Stomach (tissue), 9 donors: ENCODE measurements around the gene CSF2RB. TPM values are rescaled to one million over a fixed set of nuclear protein-coding genes. Genes with fewer than 3 reads are reported as not detected.

Experiments
- DNase-seq, 2 donors: peaks; one replicate each; pipeline versions ENCODE4 v3.0.0 to v3.0.0-alpha.2; 2013 to 2019
- H3K27ac ChIP-seq, 5 donors: fragments of 200-600 bp in 4 of 5; sonication (generic) in 4 of 5; one replicate each; pipeline ENCODE4 v1.5.1; 2013 to 2019; ENCODE audit warnings: mild to moderate bottlenecking in 1 of 5, moderate library complexity in 1 of 5
- H3K27me3 ChIP-seq, 3 donors: fragments of 200-600 bp; sonication (generic); one replicate each; pipeline ENCODE4 v1.5.1; 2017 to 2019; ENCODE audit warnings: mixed run types in 1 of 3
- H3K36me3 ChIP-seq, 4 donors: fragments of 200-600 bp; sonication (generic); 1 replicate in 3 of 4; 2 replicates in 1 of 4; pipeline ENCODE4 v1.5.1; 2016 to 2019
- H3K4me1 ChIP-seq, 4 donors: fragments of 200-600 bp; sonication (generic); one replicate each; pipeline ENCODE4 v1.5.1; 2016 to 2019
- H3K4me3 ChIP-seq, 4 donors: fragments of 200-600 bp; sonication (generic) in 3 of 4; one replicate each; pipeline ENCODE4 v1.5.1; 2016 to 2019; ENCODE audit warnings: mild to moderate bottlenecking in 1 of 4
- H3K9me3 ChIP-seq, 4 donors: fragments of 200-600 bp; sonication (generic); one replicate each; pipeline ENCODE4 v1.5.1; 2016 to 2019
- EP300 ChIP-seq: sonication (generic); formaldehyde crosslinking; IDR thresholded peaks from one replicate; pipeline ENCODE4 v1.6.1; 2017; ENCODE audit warnings: antibody characterized with exemption
- POLR2A ChIP-seq, 4 donors: fragments of 450-650 bp; IDR thresholded peaks; one replicate each; pipeline ENCODE4 v1.6.1; 2016; ENCODE audit warnings: antibody characterized with exemption in 4 of 4, control low read depth in 2 of 4, mild to moderate bottlenecking in 1 of 4, moderate library complexity in 1 of 4
- POLR2AphosphoS5 ChIP-seq, 3 donors: sonication (generic); formaldehyde crosslinking; IDR thresholded peaks; one replicate each; pipeline ENCODE4 v1.6.1; 2016; ENCODE audit warnings: antibody characterized with exemption in 3 of 3
- WGBS, 5 donors: extraction: QIAGEN DNeasy Blood & Tissue Kit in 3 of 5; methylation state at CpG; one replicate each; pipeline versions ENCODE4 v1.1.5 to v1.1.7; 2013 to 2018; 5-methylcytosine and 5-hydroxymethylcytosine counted together
- intact Hi-C: fragments of 100-400 bp; cut with DNase I; formaldehyde crosslinking; loops from one replicate; pipeline ENCODE4 v1.15.1; 2023; ENCODE audit warnings: low total_unique reads
- polyA plus RNA-seq, 3 donors: library from polyadenylated mRNA; stranded (reverse); fragments of 200-250 nt; gene quantifications; one replicate each; pipeline ENCODE4 v1.2.3, GENCODE V29; 2013
- total RNA-seq, 5 donors: library from RNA; depleted of rRNA; stranded (reverse); fragments of >200 nt; gene quantifications; one replicate each; pipeline versions ENCODE4 v1.1.0 to v1.2.3, GENCODE V29; 2014 to 2016
- TF ChIP-seq, protein P1 (sequence below), 7 experiments: fragments of 450-650 bp in 4 of 7; fragments of 200-600 bp in 3 of 7; sonication (generic) in 3 of 7; IDR thresholded peaks; one replicate each; pipeline ENCODE4 v1.5.1; 2016 to 2019; ENCODE audit warnings: antibody characterized with exemption in 7 of 7, control low read depth in 2 of 7, mild to moderate bottlenecking in 1 of 7
- donor health status: healthy with polysubstance abuse.
- donor health status: Bipolar disorder and iron deficiency.
- donor health status: healthy.

The CSF2RB gene
- total and polyA plus RNA-seq, 8 donors, result 0.92 to 11.9 (median 1.9) TPM

DNA sequence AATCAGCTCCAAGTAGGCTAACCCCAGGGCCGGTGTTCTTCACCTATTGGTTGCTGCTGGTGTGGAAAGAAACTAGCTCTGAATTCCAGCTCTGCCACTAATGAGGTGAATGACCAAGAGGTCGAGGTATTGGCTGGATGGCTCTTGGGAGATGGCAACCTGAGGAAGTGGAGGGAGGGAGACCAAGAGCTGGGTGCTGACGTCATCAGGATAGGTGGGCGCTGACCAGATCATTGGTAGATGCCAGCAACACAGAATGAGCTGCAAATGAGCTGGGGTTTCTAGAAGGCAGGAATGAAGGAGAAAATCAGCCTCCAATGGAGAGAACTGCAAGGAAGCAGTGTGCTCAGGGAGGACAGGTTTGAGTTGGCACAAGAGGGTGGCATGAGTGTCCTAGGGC is 14.7 kb upstream of the CSF2RB start:
- intact Hi-C loops, result no loop called here
- H3K27ac ChIP-seq, result no peak overlapping the region
- peaks cover 0 to 34% (median 0%) of the 10 kb centered on the region in 3 donors for H3K27me3 ChIP-seq
- no peak for TF ChIP-seq EP300
- TF ChIP-seq, protein P1, sequence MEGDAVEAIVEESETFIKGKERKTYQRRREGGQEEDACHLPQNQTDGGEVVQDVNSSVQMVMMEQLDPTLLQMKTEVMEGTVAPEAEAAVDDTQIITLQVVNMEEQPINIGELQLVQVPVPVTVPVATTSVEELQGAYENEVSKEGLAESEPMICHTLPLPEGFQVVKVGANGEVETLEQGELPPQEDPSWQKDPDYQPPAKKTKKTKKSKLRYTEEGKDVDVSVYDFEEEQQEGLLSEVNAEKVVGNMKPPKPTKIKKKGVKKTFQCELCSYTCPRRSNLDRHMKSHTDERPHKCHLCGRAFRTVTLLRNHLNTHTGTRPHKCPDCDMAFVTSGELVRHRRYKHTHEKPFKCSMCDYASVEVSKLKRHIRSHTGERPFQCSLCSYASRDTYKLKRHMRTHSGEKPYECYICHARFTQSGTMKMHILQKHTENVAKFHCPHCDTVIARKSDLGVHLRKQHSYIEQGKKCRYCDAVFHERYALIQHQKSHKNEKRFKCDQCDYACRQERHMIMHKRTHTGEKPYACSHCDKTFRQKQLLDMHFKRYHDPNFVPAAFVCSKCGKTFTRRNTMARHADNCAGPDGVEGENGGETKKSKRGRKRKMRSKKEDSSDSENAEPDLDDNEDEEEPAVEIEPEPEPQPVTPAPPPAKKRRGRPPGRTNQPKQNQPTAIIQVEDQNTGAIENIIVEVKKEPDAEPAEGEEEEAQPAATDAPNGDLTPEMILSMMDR (IDR thresholded peaks at IDR 0.05), result no peak
- TF ChIP-seq POLR2AphosphoS5 (IDR thresholded peaks at IDR 0.05), result no peak
- TF ChIP-seq POLR2A (IDR thresholded peaks at IDR 0.05), result no peak
- WGBS, 5 donors, result 69 to 80% (median 73%) methylated on average over 4 of the region's 4 CpGs
- no peak overlapping the region for H3K4me3 ChIP-seq
- no peaks in the 10 kb centered on the region for H3K4me1 ChIP-seq
- H3K9me3 ChIP-seq, result peaks cover 0 to 22% (median 19%) of the 10 kb centered on the region in 4 donors
- no peaks in the 10 kb centered on the region for H3K36me3 ChIP-seq
- DNase-seq, result no peak

- H3K4me3 ChIP-seq, result no peak overlapping the region
- H3K36me3 ChIP-seq, result no peaks in the 10 kb centered on the region
- no peak overlapping the region for H3K27ac ChIP-seq
- H3K27me3 ChIP-seq, result peaks cover 0 to 41% (median 0%) of the 10 kb centered on the region in 3 donors
- H3K4me1 ChIP-seq, result no peaks in the 10 kb centered on the region
- TF ChIP-seq EP300 (no peak), POLR2AphosphoS5 (IDR thresholded peaks at IDR 0.05) (no peak), POLR2A (IDR thresholded peaks at IDR 0.05) (no peak)
- TF ChIP-seq, protein P1 (IDR thresholded peaks at IDR 0.05), result no peak
- peaks cover 0 to 22% (median 19%) of the 10 kb centered on the region in 4 donors for H3K9me3 ChIP-seq
- intact Hi-C loops, result no loop called here
- WGBS, 5 donors, result 66 to 83% (median 75%) methylated on average over 1 of the region's 1 CpG
- DNase-seq, result no peak
Observed at GRCh38 chr22:36899498-36899897, 13.9 kb upstream of the CSF2RB start.

DNA sequence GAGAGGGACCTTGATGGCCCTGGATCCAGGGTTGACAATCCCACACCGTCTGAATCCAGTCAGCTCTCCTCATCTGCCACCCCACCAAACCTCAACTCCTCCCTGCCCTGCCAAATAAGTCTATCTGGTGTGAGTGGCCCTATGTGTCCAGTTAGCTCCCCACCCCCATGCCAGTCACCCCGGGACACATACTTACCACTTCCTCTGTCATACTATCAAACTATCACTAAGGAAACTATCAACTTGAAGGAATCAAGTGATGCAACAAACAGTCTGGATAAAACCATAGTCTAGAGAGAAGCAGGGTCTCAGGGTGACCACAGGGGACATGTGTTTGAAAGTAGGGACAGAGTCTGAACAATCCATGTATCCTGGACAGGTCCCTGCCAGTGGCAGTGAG is 13.2 kb upstream of the CSF2RB start:
- intact Hi-C loops, result no loop called here
- Histone ChIP-seq H3K27me3 (peaks cover 0 to 48% (median 0%) of the 10 kb centered on the region in 3 donors), H3K9me3 (peaks cover 0 to 22% (median 18%) of the 10 kb centered on the region in 4 donors), H3K36me3 (no peaks in the 10 kb centered on the region), H3K4me3 (no peak overlapping the region), H3K27ac (peak overlapping the region in 1 of 5 donors; percentile 50), H3K4me1 (no peaks in the 10 kb centered on the region)
- WGBS, 5 donors, result 53 to 71% (median 64%) methylated on average over 2 of the region's 2 CpGs
- no peak for DNase-seq
- TF ChIP-seq POLR2AphosphoS5 (IDR thresholded peaks at IDR 0.05) (no peak), POLR2A (IDR thresholded peaks at IDR 0.05) (no peak), EP300 (no peak)
- TF ChIP-seq, protein P1 (IDR thresholded peaks at IDR 0.05), result no peak

GRCh38 chr22:36900880-36901279 is 12.5 kb upstream of the CSF2RB start:
- Histone ChIP-seq H3K36me3 (no peaks in the 10 kb centered on the region), H3K27ac (peak overlapping the region in 2 of 5 donors; percentile 33 to 50), H3K4me1 (no peaks in the 10 kb centered on the region), H3K4me3 (no peak overlapping the region), H3K27me3 (peaks cover 0 to 54% (median 0%) of the 10 kb centered on the region in 3 donors), H3K9me3 (peaks cover 0 to 15% (median 12%) of the 10 kb centered on the region in 4 donors)
- WGBS, 5 donors, result 22 to 53% (median 32%) methylated on average over 4 of the region's 4 CpGs
- DNase-seq, result no peak
- intact Hi-C loops, result no loop called here
- TF ChIP-seq EP300 (no peak), POLR2AphosphoS5 (IDR thresholded peaks at IDR 0.05) (no peak), POLR2A (IDR thresholded peaks at IDR 0.05) (no peak)
- TF ChIP-seq, protein P1 (IDR thresholded peaks at IDR 0.05), result no peak
